OCI-LY3 (cell line): Measurements from ENCODE around the gene SSTR1.

Source experiments
- EZH2phosphoT487 ChIP-seq: fragments of 200-600 bp; shearing (Covaris generic); IDR thresholded peaks from 2 replicates; pipeline ENCODE4 v1.6.1; 2018; ENCODE audit warnings: antibody characterized with exemption, mixed run types, low read depth
- TF ChIP-seq, protein P1 (sequence below): fragments of 200-600, 300-600 bp; sonication (generic); IDR thresholded peaks from 2 replicates; pipeline ENCODE4 v1.5.1; 2014; ENCODE audit warnings: antibody characterized with exemption, low read length, low read depth

DNA sequence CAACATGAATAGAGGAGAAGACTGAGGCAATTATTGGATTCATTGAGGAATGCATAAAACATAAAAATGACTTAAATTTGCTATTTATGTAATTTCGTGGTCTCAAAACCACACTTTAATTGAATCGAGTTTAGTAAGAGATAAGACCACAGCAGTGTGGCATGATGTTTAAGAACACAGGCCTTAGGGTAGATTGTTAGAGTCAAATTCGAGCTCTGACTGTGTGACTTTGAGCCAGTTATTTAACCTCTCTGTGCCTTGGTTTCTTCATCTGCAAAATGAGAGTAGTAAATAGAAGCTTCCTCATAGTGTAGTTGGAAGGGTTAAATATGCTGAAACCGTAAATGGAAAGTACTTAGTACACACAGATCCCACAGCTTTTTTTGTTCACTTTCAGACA lies 9.3 kb upstream of the SSTR1 start:
- TF ChIP-seq, protein P1, sequence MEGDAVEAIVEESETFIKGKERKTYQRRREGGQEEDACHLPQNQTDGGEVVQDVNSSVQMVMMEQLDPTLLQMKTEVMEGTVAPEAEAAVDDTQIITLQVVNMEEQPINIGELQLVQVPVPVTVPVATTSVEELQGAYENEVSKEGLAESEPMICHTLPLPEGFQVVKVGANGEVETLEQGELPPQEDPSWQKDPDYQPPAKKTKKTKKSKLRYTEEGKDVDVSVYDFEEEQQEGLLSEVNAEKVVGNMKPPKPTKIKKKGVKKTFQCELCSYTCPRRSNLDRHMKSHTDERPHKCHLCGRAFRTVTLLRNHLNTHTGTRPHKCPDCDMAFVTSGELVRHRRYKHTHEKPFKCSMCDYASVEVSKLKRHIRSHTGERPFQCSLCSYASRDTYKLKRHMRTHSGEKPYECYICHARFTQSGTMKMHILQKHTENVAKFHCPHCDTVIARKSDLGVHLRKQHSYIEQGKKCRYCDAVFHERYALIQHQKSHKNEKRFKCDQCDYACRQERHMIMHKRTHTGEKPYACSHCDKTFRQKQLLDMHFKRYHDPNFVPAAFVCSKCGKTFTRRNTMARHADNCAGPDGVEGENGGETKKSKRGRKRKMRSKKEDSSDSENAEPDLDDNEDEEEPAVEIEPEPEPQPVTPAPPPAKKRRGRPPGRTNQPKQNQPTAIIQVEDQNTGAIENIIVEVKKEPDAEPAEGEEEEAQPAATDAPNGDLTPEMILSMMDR: no peak
- no peak for TF ChIP-seq EZH2phosphoT487
